GM21737 (cell line): ENCODE measurements around the gene RABAC1.
"Not testable (repeated sequence)": the region's sequence is repeated elsewhere in the genome, so short reads cannot be mapped to it uniquely, and the experiment has no call there.

Source experiments
- ATAC-seq: cut with Tn5 transposase; IDR thresholded peaks from one replicate; pipeline ENCODE4 v1.9.1; 2021; ENCODE audit warnings: mild to moderate bottlenecking, moderate library complexity; ENCODE audit not compliant: unreplicated experiment

Gene RABAC1

DNA sequence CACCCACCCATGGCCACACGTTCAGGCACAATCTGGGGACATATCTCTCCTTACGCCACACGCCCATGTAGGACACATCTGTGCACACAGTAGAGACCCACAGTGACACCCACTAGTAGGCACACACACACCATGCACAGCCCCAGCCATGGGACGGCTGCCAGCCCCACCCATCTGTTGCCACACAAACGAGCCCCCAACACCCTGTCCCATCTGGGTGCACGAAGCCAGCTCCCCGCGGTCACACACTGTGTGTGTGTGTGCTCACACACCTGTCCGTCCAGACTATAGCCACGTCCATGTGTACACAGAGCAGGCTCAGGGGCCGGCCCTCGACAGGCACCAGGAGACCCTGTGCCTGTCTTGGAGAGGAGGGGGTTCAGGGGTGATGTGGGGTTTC, 41.4 kb downstream of the RABAC1 start:
- no peak for ATAC-seq

- ATAC-seq = no peak
These were observed 43.2 kb downstream of the RABAC1 start for GRCh38 chr19:41915776-41916414.

- no peak for ATAC-seq
These were observed 43.9 kb downstream of the RABAC1 start for GRCh38 chr19:41915021-41915775.

DNA sequence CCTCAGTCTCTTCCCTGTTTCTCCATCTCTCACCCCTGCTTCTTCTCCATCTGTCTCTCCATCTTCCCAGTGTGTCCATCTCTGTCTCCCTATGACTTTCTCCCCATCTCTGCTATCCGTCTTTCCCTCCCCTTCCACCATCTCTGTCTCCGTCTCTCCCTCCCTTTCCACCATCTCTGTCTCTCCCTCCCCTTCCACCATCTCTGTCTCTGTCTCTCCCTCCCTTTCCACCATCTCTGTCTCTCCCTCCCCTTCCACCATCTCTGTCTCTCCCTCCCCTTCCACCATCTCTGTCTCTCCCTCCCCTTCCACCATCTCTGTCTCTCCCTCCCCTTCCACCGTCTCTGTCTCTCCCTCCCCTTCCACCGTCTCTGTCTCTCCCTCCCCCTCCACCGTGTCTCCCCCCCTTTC, 44.7 kb downstream of the RABAC1 start:
- not testable (repeated sequence) for ATAC-seq

- no peak for ATAC-seq
These were observed 45.3 kb downstream of the RABAC1 start for GRCh38 chr19:41913538-41914423.

DNA sequence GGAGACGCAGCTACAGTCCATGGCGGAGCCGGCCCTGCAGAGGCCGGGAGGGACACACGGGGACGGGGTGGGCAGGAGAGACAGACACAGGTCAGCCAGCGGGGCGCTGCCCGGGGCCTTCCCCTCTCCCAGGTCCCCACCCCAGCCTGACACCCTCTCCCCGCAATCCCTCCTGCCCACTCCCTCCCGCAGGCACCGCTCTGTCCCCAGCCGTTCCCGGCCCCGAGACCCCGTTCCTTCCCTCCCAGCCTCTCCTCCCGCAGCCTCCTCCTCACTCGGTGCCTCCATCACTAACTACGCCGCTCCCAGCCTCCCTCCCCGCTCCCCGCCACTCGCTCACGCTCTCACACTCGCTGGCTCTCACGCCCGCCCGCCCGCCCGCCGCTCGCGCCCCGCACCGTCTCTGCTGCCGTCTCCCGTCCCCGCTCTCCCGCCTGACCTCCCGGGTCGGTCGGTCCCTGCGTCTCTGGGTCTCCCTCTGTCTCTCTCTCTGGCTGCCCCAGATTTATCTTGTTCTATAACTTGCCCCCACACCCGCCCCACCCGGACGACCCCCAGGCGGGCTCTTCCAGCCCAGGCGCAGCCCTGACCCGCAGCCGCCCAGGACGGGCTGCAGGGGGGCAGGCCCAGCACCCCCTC, 46.1 kb downstream of the RABAC1 start:
- ATAC-seq = no peak

DNA sequence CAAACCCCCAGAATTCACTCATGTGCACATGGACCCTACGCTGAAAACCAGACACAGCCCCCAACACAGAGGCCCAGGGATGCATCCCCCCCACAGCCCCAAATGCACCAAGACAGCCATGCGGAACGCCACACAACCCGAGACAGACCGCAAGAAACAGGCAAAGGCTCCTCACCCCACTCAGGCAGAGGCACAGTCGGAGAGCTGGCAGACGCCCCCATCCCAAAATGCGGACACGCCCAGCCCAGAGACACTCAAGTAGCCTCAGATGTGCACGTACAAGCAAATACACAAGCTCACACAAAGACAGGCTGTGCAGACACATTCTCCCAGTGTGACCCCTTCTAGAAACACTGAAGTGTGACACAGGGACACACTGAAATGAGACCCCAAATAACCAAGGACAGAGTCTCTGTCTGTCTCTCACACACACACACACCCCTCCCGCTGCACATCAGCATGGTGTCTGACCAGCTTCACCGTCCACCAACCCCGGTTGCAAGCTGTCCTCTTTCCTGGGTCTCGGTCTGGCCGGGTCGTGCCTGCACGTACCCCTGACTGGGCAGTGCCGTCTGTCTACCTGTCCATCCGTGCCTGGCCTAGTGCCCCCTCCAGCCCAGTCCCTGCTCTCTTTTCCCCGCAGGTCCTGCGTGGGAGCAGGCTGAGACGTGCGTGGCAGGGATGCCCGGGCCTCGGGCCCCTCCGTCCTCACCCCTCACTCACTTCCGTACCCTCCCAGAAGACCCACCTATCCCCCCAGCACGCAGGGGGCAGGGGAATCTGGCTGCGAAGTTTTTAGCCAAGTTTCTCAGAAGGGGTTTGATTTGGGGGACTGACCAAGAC, 47.0 kb downstream of the RABAC1 start:
- ATAC-seq = no peak

GRCh38 chr19:41910992-41911888, 47.9 kb downstream of the RABAC1 start:
- ATAC-seq = no peak

DNA sequence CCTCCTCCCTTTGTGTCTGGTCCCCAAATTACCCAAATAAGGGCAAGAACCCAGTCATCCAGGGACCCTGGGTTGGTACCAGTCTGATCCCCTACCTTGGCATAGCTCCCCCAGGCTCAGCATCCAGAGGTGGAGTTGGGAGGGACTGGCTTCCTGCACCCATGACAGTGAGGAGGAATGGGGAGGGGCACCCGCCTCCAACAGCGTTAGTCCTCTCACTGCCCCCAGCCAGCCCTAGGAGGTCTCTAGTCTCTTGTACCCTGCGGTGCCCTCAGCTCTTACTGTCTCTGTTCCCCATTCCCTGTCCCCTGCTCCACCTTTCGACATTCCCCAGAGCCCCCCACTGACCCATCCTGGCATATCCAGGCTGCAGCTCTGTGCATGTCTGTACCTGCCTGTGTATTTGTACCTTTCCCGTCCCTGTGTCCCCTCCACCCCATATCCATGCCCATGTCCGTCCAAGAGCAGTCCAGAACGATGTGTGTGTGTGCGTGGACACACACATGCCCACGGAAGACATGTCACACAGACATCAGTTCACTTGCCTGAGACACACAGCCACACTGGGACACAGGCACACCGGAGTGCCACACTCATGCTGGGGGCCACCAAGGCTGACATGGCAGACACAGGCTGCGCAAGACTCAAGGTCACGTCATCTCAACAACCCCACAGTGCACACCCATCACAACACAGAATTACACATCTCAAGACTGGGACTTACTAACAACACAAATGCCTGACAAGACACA, 48.7 kb downstream of the RABAC1 start:
- no peak for ATAC-seq

DNA sequence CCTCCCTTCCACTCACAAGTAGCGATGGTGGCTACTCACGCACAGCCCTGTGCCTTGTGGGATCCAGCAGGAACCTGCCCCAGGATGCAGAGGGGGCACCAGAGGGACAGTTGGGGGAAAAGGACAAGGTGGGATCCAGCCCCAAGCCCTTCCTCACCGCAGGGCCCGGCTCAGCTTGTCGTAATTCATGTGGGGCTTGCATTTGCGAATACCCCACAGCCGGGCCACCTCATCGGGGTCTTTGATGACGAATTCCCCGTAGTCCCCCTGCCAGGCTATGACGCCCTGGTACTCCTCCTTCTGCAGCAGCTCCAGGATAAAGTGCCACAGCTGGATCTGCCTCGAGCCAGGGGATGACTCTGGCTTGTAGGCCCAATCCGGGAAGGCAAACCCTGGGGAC, 49.4 kb downstream of the RABAC1 start:
- ATAC-seq = no peak

DNA sequence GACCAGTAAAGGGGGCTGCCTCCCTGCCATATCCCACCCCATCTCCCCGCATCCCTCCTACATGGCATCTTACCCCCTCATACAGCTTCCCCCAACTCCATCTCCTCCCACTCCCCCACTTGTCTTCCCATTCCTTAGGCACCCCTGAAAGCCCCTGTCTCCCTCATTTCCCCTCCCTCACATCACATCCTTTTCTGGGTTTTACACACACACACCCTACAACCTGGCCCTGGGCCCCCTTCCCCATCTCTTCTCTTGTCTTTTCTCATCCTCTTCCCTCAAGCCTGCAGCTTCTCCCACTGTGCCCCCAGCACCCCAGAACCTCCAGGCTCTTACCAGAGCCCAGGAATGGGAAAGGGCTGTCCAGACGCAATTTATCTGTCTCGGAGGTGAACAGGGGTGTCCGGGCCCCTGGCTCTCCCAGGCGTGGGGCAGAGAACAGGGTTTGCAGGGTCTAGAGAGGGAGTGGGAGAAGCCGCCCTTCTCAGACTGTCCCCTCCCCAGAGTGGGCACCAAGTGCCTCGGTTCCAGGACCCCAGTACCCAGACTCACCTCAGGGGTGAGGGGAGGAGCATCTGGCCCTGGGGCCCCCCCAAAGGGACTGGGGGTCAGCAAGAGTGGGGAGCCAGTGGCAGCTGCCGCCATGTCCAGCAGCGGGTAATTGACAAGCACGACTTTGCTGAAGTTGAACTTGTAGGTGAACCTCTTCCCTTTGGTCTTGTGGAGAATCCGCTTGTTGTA, 50.2 kb downstream of the RABAC1 start:
- no peak for ATAC-seq

DNA sequence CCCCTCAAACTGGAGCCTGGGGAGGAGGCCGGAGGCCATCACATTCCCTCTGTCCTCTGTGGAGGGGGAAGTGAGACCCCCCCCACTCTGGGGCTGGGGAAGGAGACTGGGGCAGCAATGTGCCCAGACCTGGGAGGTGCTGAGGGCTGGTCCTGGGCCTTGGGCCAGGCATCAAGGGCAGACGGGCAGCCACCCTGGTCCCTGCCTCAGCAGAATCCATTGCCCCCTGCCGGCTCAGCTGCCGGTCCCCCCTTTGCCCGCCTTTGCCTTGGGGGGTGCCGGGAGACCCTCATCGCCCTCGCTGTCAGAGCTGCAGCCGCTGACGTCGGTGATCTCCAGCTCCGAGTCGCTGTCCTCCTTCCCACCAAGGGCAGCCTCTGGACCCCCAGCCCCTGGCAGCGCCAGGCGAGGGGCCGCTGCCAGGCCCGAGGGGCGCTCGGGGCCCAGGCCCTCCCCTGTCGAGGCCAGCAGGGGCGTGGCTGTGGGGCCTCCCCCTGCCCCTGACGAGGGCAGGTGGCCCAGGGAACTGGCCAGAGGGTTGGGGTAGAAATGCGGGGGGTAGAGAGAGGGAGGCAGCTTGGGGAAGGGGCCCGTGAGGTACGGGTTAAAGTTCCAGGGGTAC, 51.0 kb downstream of the RABAC1 start:
- ATAC-seq = no peak

- no peak for ATAC-seq
These were observed 52.0 kb downstream of the RABAC1 start for GRCh38 chr19:41906916-41907680.
